HL-60 (cell line): Measurements from ENCODE around the gene SUPT7L.
A peak's percentile ranks its signal among the peaks of the same experiment; 100 is the strongest.

Experiments
- DNase-seq, 2 experiments: peaks; one replicate each; pipeline ENCODE4 v3.0.0-alpha.2; 2010 to 2020; ENCODE audit warnings: low read depth in 1 of 2, low spot score in 1 of 2
- H3K27ac ChIP-seq: fragments of 250-450 bp; sonication (Bioruptor Pico); replicated peaks from 2 replicates; pipeline ENCODE4 v1.5.1; 2020; ENCODE audit warnings: mild to moderate bottlenecking, moderate library complexity
- H3K27me3 ChIP-seq: fragments of 250-450 bp; sonication (Bioruptor Pico); 2 replicates; pipeline ENCODE4 v1.5.1; 2021; ENCODE audit warnings: mild to moderate bottlenecking, moderate library complexity; ENCODE audit not compliant: insufficient read depth, poor library complexity, severe bottlenecking
- H3K4me3 ChIP-seq: replicated peaks from 2 replicates; pipeline ENCODE4 v1.5.1; 2011; ENCODE audit warnings: mild to moderate bottlenecking, control low read depth, low read length; ENCODE audit not compliant: insufficient read depth
- GABPA ChIP-seq: IDR thresholded peaks from 2 replicates; pipeline ENCODE4 v1.6.1; 2012; ENCODE audit warnings: low read depth
- POLR2AphosphoS5 ChIP-seq: IDR thresholded peaks from 2 replicates; pipeline ENCODE4 v1.6.1; 2012; ENCODE audit warnings: low read depth
- REST ChIP-seq: IDR thresholded peaks from 2 replicates; pipeline ENCODE4 v1.6.1; 2012; ENCODE audit warnings: low read depth; ENCODE audit not compliant: insufficient replicate concordance
- SPI1 ChIP-seq: IDR thresholded peaks from 2 replicates; pipeline ENCODE4 v1.6.1; 2012; ENCODE audit warnings: low read depth, mild to moderate bottlenecking, borderline replicate concordance
- TF ChIP-seq, protein P1 (sequence below): IDR thresholded peaks from one replicate; pipeline ENCODE4 v1.5.1; 2011; ENCODE audit warnings: low read length, control low read depth, inconsistent platforms; ENCODE audit not compliant: insufficient read depth

Gene SUPT7L

DNA sequence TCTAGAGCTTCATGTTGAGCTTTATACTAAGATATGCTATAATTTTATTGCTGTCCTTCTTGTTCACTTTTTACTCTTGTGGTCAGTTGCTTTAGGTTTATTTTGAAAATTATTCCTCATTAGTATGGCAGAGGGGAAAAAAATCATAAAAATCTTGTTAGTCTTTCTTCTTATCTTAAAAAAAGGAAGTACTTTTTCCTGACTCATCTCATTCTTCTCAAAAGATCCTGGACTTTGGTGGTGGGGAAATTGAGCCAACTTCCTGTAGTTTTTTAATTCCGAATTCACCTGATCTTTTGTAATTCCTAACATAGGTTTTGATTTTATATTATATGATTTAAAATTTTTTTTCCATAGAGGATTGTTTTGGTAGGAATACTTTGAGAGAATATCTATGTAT is 4.0 kb upstream of the SUPT7L start:
- peak overlapping the region; percentile 39 for H3K27ac ChIP-seq
- no peaks in the 10 kb centered on the region for H3K27me3 ChIP-seq
- DNase-seq, result no peak
- no peak overlapping the region for H3K4me3 ChIP-seq
- no peak for TF ChIP-seq GABPA
- peak; percentile 10; the same call in 1 of the 2 replicates for TF ChIP-seq SPI1

DNA sequence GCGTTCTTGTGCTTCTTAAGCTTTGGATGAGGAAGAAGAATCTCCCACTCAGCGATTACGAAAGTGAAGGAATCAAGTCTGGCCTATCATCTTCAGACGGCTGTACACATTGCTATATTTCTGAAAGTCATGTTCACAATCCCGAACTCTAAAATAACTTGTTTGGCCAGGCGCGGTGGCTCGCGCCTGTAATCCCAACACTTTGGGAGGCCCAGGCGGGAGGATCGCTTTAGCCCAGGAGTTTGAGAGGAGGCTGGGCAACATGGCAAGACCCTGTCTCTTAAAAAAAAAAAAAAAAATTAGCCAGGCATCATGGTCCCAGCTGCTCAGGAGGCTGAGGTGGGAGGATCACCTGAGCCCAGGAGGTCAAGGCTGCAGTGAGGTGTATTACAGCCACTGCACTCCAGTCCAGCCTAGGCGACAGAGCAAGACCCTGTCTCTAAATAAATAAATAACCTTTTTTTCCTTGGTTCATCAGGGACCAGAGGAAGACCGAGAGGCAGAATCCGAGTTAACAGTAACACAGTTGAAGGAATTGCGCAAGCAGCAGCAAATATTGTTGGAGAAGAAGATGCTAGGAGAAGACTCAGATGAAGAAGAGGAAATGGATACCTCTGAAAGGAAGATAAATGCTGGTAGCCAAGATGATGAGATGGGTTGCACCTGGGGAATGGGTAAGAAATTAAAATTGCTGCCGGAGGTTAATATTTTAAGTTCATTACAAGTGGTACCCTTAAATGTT is 1.4 kb upstream of the SUPT7L start:
- H3K27ac ChIP-seq, result peak overlapping the region; percentile 93

GRCh38 chr2:27664154-27664574 is 750 bp upstream of the SUPT7L start:
- Histone ChIP-seq H3K27me3 (no peaks in the 10 kb centered on the region), H3K27ac (peak overlapping the region; percentile 93), H3K4me3 (peak overlapping the region; percentile 94)
- TF ChIP-seq REST (no peak), SPI1 (no peak), GABPA (no peak), POLR2AphosphoS5 (no peak)
- TF ChIP-seq, protein P1, sequence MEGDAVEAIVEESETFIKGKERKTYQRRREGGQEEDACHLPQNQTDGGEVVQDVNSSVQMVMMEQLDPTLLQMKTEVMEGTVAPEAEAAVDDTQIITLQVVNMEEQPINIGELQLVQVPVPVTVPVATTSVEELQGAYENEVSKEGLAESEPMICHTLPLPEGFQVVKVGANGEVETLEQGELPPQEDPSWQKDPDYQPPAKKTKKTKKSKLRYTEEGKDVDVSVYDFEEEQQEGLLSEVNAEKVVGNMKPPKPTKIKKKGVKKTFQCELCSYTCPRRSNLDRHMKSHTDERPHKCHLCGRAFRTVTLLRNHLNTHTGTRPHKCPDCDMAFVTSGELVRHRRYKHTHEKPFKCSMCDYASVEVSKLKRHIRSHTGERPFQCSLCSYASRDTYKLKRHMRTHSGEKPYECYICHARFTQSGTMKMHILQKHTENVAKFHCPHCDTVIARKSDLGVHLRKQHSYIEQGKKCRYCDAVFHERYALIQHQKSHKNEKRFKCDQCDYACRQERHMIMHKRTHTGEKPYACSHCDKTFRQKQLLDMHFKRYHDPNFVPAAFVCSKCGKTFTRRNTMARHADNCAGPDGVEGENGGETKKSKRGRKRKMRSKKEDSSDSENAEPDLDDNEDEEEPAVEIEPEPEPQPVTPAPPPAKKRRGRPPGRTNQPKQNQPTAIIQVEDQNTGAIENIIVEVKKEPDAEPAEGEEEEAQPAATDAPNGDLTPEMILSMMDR, result no peak
- DNase-seq, result no peak

More for the DNA sequence above, 1.4 kb upstream of the SUPT7L start:
- Histone ChIP-seq H3K27me3 (no peaks in the 10 kb centered on the region), H3K4me3 (peak overlapping the region; percentile 94)
- no peak for TF ChIP-seq SPI1
- no peak for TF ChIP-seq REST
- no peak for TF ChIP-seq GABPA
- TF ChIP-seq, protein P1, result no peak
- no peak for TF ChIP-seq POLR2AphosphoS5
- DNase-seq, result peak in 1 of 2 experiments; percentile 42

- no peaks in the 10 kb centered on the region for H3K27me3 ChIP-seq
- TF ChIP-seq, protein P1, result no peak
- no peak overlapping the region for H3K4me3 ChIP-seq
Observed at GRCh38 chr2:27661371-27661770, 2.0 kb downstream of the SUPT7L start.

More at GRCh38 chr2:27661371-27661770, 2.0 kb downstream of the SUPT7L start:
- no peak for DNase-seq
- no peak overlapping the region for H3K27ac ChIP-seq
